Lower lobe of right lung (tissue), 2 donors: ENCODE measurements around the gene TDRD1. TPM values are rescaled to one million over a fixed set of nuclear protein-coding genes. Genes with fewer than 3 reads are reported as not detected.

Source experiments
- ATAC-seq, 2 donors: fragments of 200-7000 bp; cut with Tn5 transposase; one replicate each; pipeline ENCODE4 v1.9.1; 2020 to 2022; ENCODE audit warnings: mild to moderate bottlenecking in 2 of 2, moderate library complexity in 2 of 2
- DNase-seq: peaks from one replicate; pipeline ENCODE4 v3.0.0-alpha.2; 2020
- H3K27ac ChIP-seq: fragments of 200-600 bp; one replicate; pipeline ENCODE4 v1.8.0; 2022
- H3K27me3 ChIP-seq: fragments of 200-600 bp; one replicate; pipeline ENCODE4 v1.8.0; 2022; ENCODE audit warnings: low read depth
- H3K36me3 ChIP-seq: fragments of 200-600 bp; one replicate; pipeline ENCODE4 v1.8.0; 2022; ENCODE audit warnings: mild to moderate bottlenecking
- H3K4me1 ChIP-seq: fragments of 200-600 bp; one replicate; pipeline ENCODE4 v1.8.0; 2022
- H3K4me3 ChIP-seq: fragments of 200-600 bp; one replicate; pipeline ENCODE4 v1.8.0; 2022; ENCODE audit warnings: mild to moderate bottlenecking
- H3K9me3 ChIP-seq: fragments of 200-600 bp; one replicate; pipeline ENCODE4 v1.8.0; 2022
- CTCF ChIP-seq: fragments of 200-600 bp; IDR thresholded peaks from one replicate; pipeline ENCODE4 v1.8.0; 2022; ENCODE audit warnings: antibody characterized with exemption, mild to moderate bottlenecking
- intact Hi-C: fragments of 100-400 bp; cut with DNase I; formaldehyde crosslinking; loops from one replicate; pipeline ENCODE4 v1.11.0; 2022
- total RNA-seq: library from RNA; stranded (reverse); fragmentation: NEBNext Ultra II Directional; extraction: Animal tissue kit (Norgen Biotek cat#: 25700); gene quantifications from one replicate; pipeline ENCODE4 v1.2.1, GENCODE V29; 2021
- donor health status: DM: no; HTN: yes; CAD: no; lungs with severe emphysema.

Gene TDRD1
- total RNA-seq, 1 donor from 2014 or later: 0.09 TPM

GRCh38 chr10:114252092-114252491 lies 72.9 kb downstream of the TDRD1 start:
- Histone ChIP-seq H3K27me3 (no peaks in the 10 kb centered on the region), H3K27ac (no peak overlapping the region), H3K4me1 (no peaks in the 10 kb centered on the region), H3K4me3 (no peak overlapping the region), H3K9me3 (no peaks in the 10 kb centered on the region), H3K36me3 (no peaks in the 10 kb centered on the region)
- TF ChIP-seq CTCF: no peak
- intact Hi-C loops: no loop called here
- no peak for DNase-seq
- ATAC-seq: no peak

GRCh38 chr10:114252883-114253282 lies 73.7 kb downstream of the TDRD1 start:
- Histone ChIP-seq H3K27ac (no peak overlapping the region), H3K4me3 (no peak overlapping the region), H3K4me1 (peaks cover 7% of the 10 kb centered on the region), H3K36me3 (no peaks in the 10 kb centered on the region), H3K9me3 (no peaks in the 10 kb centered on the region), H3K27me3 (no peaks in the 10 kb centered on the region)
- DNase-seq (no peak), ATAC-seq (no peak)
- intact Hi-C loops: no loop called here
- TF ChIP-seq CTCF: no peak

GRCh38 chr10:114255227-114255626 lies 76.1 kb downstream of the TDRD1 start:
- ATAC-seq (no peak), DNase-seq (no peak)
- Histone ChIP-seq H3K4me3 (no peak overlapping the region), H3K27me3 (no peaks in the 10 kb centered on the region), H3K9me3 (no peaks in the 10 kb centered on the region), H3K36me3 (no peaks in the 10 kb centered on the region), H3K27ac (no peak overlapping the region), H3K4me1 (peaks cover 28% of the 10 kb centered on the region)
- intact Hi-C loops: no loop called here
- no peak for TF ChIP-seq CTCF

GRCh38 chr10:114256008-114256765 lies 77.0 kb downstream of the TDRD1 start:
- H3K36me3 ChIP-seq: no peaks in the 10 kb centered on the region
- intact Hi-C loops: no loop called here

GRCh38 chr10:114256822-114257221 lies 77.7 kb downstream of the TDRD1 start:
- no peak overlapping the region for H3K4me3 ChIP-seq
- no peak for ATAC-seq
- no peak overlapping the region for H3K27ac ChIP-seq
- intact Hi-C loops: no loop called here
- H3K27me3 ChIP-seq: no peaks in the 10 kb centered on the region
- no peak for DNase-seq
- H3K9me3 ChIP-seq: no peaks in the 10 kb centered on the region
- H3K4me1 ChIP-seq: peaks cover 38% of the 10 kb centered on the region
- TF ChIP-seq CTCF: no peak
- H3K36me3 ChIP-seq: no peaks in the 10 kb centered on the region

More at GRCh38 chr10:114256008-114256765, 77.0 kb downstream of the TDRD1 start:
- Histone ChIP-seq H3K9me3 (no peaks in the 10 kb centered on the region), H3K4me1 (peaks cover 34% of the 10 kb centered on the region), H3K27ac (no peak overlapping the region), H3K27me3 (no peaks in the 10 kb centered on the region), H3K4me3 (no peak overlapping the region)
- DNase-seq: no peak
- no peak for ATAC-seq
- no peak for TF ChIP-seq CTCF
